ENCODE measurements around the gene SH3GL3.

Gene SH3GL3

DNA sequence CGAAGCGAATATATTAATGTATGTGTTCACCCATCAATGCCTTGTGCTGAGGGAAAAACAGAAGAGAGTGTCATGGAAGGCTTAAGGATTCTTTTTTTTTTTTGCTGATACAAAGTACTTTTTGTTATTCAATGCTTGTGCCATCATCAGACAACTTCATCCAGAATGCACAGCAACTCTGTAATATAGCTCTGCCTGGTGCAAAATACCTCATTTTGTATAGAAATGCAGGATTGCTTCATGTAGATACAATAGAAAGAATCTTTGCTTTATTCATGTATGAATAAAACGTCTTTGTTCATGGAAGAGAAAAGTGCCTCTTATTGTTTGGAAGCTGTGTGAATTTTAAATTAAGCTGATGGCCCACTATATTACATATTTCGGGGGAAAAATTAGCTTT lies 62.9 kb downstream of the SH3GL3 start:
- H3K36me3 Mint-ChIP-seq (ENCODE audit: low read depth): no peaks in the 10 kb centered on the region
- no peaks in the 10 kb centered on the region for H3K4me1 Mint-ChIP-seq (ENCODE audit: low read depth)
- no peak overlapping the region for H3K27ac Mint-ChIP-seq
- no peaks in the 10 kb centered on the region for H3K9me3 Mint-ChIP-seq
- H3K4me3 Mint-ChIP-seq: no peak overlapping the region
- H3K27me3 Mint-ChIP-seq: no peaks in the 10 kb centered on the region

DNA sequence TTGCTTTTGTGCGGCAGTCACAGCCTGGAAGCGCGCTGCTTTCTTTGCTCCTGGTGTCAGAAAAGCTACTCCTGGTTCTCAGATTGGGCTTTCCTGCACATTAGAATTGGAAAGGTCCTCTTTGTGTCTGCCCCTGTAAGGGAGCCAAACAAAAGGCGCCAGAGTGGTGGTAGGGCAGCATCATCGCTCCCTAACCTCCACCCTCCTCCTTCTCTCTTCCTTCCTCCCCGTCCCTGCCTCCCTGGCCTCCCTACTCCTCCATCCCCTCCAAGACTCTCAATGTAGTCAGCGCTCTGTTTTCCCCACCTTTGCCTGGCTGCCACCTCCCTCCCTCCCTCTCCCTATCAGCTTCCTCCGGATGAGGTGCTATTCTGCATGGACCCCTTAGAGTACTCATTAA lies 65.3 kb downstream of the SH3GL3 start:
- Mint-ChIP-seq H3K4me1 (ENCODE audit: low read depth) (no peaks in the 10 kb centered on the region), H3K36me3 (ENCODE audit: low read depth) (no peaks in the 10 kb centered on the region), H3K9me3 (no peaks in the 10 kb centered on the region), H3K4me3 (no peak overlapping the region), H3K27me3 (no peaks in the 10 kb centered on the region), H3K27ac (no peak overlapping the region)

DNA sequence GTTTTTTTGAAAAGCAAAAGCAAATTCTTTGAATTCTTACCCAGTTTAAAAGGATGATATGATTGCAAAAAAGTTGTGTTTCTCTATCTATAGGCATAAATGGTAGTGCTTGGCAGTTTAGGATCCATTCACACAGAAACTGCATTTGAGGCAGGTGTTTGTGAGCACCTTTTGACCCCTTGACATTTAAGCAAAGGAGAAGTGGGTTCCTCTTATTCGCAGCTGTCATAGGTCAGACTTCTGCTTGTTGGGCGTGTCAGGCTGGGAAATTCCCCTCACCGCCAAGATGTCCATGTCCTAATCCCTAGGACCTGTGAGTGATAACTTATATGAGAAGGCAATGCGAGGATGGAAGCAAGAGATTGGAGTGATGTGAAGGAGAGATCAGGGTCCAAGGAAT lies 67.4 kb downstream of the SH3GL3 start:
- Mint-ChIP-seq H3K4me1 (ENCODE audit: low read depth) (no peaks in the 10 kb centered on the region), H3K27ac (no peak overlapping the region), H3K36me3 (ENCODE audit: low read depth) (no peaks in the 10 kb centered on the region), H3K27me3 (no peaks in the 10 kb centered on the region), H3K4me3 (no peak overlapping the region), H3K9me3 (peaks cover 5% of the 10 kb centered on the region)

DNA sequence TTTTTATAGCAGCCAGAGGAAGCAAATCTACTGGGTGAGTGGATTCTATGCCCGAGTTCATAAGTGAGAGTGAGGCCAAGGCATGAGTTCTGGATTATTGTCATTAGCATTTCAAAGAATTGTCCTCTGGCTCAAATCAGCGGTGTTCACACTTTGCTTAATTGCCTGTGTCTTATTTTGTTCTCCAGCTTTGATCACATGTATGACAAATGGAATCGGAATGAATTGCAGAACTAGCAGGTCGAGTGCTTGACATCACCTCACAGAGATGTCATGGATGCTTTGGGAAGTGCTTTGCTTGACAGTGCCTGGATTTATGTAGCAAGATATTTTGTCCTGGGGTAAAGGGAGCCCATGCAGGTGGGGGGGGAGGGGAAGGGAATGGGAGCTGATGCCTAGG lies 68.0 kb downstream of the SH3GL3 start:
- Mint-ChIP-seq H3K9me3 (peaks cover 5% of the 10 kb centered on the region), H3K4me3 (no peak overlapping the region), H3K36me3 (ENCODE audit: low read depth) (no peaks in the 10 kb centered on the region), H3K4me1 (ENCODE audit: low read depth) (no peaks in the 10 kb centered on the region), H3K27me3 (peaks cover under 1% of the 10 kb centered on the region), H3K27ac (no peak overlapping the region)

DNA sequence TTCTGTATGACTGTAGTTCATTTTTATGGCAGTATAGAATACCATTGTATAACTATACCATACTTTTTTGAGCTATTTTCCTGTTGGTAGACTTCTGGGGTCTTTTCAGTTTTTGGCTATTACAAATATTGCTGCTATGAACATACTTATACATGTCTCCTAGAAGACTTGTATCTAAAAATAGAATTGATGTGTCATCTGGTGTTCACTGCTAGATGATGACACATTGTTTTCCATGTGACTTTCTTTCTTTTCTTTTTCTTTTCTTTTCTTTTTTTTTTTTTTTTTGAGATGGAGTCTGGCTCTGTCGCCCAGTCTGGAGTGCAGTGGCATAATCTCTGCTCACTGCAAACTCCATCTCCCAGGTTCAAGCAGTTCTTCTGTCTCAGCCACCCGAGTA lies 69.8 kb downstream of the SH3GL3 start:
- H3K4me3 Mint-ChIP-seq: no peak overlapping the region
- no peaks in the 10 kb centered on the region for H3K4me1 Mint-ChIP-seq (ENCODE audit: low read depth)
- H3K36me3 Mint-ChIP-seq (ENCODE audit: low read depth): no peaks in the 10 kb centered on the region
- no peak overlapping the region for H3K27ac Mint-ChIP-seq
- peaks cover 13% of the 10 kb centered on the region for H3K27me3 Mint-ChIP-seq
- H3K9me3 Mint-ChIP-seq: peaks cover 5% of the 10 kb centered on the region

DNA sequence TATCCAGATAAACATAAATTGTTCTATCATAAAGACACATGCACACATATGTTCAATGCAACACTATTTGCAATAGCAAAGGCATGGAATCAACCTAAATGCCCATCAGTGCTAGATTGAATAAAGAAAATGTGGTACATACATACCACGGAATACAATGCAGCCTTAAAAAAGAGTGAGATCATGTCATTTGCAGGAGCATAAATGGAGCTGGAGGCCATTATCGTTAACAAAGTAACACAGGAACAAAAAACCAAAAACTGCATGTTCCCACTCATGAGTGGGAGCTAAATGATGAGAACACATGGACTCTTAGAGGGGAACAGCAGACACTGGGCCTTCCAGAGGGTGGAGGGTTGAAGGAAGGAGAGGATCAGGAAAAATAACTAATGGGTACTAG lies 79.2 kb downstream of the SH3GL3 start:
- H3K9me3 Mint-ChIP-seq: peaks cover 20% of the 10 kb centered on the region
- H3K4me1 Mint-ChIP-seq (ENCODE audit: low read depth): no peaks in the 10 kb centered on the region
- H3K4me3 Mint-ChIP-seq: no peak overlapping the region
- H3K27me3 Mint-ChIP-seq: peaks cover 20% of the 10 kb centered on the region
- no peak overlapping the region for H3K27ac Mint-ChIP-seq
- H3K36me3 Mint-ChIP-seq (ENCODE audit: low read depth): no peaks in the 10 kb centered on the region

DNA sequence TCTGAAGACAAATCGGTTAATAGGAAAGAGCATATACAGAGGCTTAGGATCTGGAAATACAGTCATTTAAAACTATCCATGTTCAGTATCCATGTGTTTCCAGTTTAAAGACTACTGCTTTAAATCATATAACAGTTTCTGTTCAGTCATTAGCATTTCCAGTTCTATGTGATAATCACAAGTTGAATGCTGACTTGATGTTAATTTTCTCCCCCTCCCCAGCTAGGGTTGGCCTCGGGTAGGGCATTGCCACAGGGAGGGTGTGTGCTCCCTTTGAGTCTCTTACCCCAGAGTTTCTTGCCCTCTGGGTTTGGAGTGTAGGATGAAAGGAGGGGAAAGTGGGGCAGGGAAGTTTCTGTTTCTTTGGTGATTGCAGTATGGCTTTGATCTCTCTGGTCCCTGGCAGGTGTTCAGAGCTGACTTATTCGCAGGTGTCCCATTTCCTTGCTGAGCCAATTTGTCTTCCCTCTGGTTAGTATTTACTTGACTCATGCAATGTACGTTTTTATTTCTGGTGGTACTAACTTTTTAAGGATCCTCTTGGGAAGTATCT lies 86.3 kb downstream of the SH3GL3 start:
- no peak overlapping the region for H3K4me3 Mint-ChIP-seq
- H3K27me3 Mint-ChIP-seq: no peaks in the 10 kb centered on the region
- H3K4me1 Mint-ChIP-seq (ENCODE audit: low read depth): no peaks in the 10 kb centered on the region
- H3K36me3 Mint-ChIP-seq (ENCODE audit: low read depth): no peaks in the 10 kb centered on the region
- H3K27ac Mint-ChIP-seq: no peak overlapping the region
- peaks cover 7% of the 10 kb centered on the region for H3K9me3 Mint-ChIP-seq

DNA sequence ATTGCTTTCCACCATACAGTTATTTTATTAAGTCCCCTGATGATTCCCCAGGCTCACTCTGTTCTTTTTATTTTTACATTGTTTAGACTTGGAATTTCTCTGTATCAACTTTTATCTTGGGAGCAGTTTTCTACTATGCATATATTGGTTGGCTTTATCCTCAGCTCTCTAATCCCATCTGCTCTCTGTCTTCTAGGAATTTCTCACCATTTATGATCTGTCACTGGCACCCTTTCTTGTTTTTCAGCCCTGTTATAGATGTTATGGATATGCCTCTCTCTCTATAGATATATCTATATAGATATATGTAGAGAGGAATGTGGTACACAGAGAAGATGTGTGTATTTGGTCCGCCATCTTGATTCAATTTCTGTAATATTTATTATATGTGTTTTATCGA lies 90.5 kb downstream of the SH3GL3 start:
- Mint-ChIP-seq H3K36me3 (ENCODE audit: low read depth) (no peaks in the 10 kb centered on the region), H3K27ac (no peak overlapping the region), H3K27me3 (peaks cover 6% of the 10 kb centered on the region), H3K4me1 (ENCODE audit: low read depth) (no peaks in the 10 kb centered on the region), H3K9me3 (peaks cover 9% of the 10 kb centered on the region), H3K4me3 (no peak overlapping the region)

DNA sequence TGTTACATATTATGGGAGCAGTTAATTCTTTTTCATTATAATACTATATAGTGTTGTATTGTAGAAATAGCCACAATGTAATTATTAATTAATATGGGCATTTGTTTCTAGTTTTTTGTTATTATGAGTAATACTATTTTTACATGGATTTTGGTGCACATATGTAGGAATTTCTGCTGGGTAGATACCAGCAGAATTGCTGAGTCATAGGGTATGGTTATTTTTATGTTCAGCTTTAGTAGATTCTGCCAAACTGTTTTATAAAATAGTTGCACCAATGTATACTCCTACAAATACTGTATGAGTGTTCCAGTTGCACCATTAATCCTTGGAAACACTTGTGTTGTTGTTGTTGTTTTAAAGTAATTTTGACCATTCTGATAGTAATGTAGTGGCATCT lies 91.5 kb downstream of the SH3GL3 start:
- no peaks in the 10 kb centered on the region for H3K36me3 Mint-ChIP-seq (ENCODE audit: low read depth)
- H3K9me3 Mint-ChIP-seq: peaks cover 16% of the 10 kb centered on the region
- H3K4me3 Mint-ChIP-seq: no peak overlapping the region
- no peak overlapping the region for H3K27ac Mint-ChIP-seq
- no peaks in the 10 kb centered on the region for H3K4me1 Mint-ChIP-seq (ENCODE audit: low read depth)
- H3K27me3 Mint-ChIP-seq: peaks cover 15% of the 10 kb centered on the region

DNA sequence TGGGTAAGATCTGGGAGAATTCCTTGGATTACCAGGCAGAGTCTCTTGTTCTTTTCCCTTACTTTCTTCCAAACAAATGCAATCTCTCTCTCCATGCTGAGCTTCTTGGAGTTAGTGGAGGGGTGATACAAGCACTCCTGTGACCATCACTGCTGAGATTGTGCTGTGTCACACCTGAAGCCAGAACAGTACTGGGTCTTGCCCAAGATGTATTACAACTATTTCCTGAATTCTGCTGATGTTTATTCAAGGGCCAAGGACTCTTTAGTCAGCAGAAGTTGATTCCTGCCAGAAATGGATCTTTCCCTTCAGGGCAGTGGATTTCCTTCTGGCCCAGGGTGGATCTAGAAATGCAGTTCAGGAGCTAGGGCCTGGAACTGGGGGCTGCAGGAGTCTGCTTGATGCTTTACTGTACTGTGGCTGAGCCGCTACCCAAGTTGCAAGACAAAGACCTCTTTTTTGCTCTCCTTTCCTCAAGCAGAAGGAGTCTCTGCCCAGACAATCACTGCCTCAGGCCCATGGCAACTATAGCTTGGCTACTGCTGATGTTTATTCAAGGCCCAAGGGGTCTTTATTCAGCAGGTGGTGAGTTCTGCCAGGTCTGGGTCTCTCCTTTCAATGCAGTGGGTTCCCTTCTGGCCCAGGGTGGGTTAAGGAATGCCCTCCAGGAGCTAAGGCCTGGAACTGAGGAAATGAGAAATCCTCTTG lies 98.8 kb downstream of the SH3GL3 start:
- no peak overlapping the region for H3K4me3 Mint-ChIP-seq
- H3K27me3 Mint-ChIP-seq: peaks cover 40% of the 10 kb centered on the region
- no peak overlapping the region for H3K27ac Mint-ChIP-seq
- no peaks in the 10 kb centered on the region for H3K4me1 Mint-ChIP-seq (ENCODE audit: low read depth)
- peaks cover 24% of the 10 kb centered on the region for H3K9me3 Mint-ChIP-seq
- no peaks in the 10 kb centered on the region for H3K36me3 Mint-ChIP-seq (ENCODE audit: low read depth)

DNA sequence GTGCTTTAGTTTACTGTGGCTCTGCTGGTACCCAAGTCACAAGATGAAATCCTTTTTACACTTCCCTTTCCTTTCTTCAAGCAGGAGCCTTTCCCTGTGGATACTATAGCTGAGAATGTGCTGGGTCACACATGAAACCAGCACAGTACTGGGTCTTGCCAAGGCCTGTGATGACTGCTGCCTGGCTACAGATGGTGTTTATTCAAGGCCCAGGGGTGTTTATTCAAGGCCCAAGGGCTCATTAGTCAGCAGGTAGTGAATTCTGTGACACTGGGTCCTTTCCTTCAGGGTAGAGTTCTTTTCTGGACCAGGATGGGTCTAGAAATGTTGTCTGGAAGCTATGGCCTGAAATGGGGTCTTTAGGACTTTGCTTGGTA lies 99.4 kb downstream of the SH3GL3 start:
- Mint-ChIP-seq H3K4me3 (no peak overlapping the region), H3K27ac (no peak overlapping the region), H3K27me3 (peaks cover 39% of the 10 kb centered on the region), H3K36me3 (ENCODE audit: low read depth) (no peaks in the 10 kb centered on the region), H3K9me3 (peaks cover 22% of the 10 kb centered on the region), H3K4me1 (ENCODE audit: low read depth) (no peaks in the 10 kb centered on the region)

DNA sequence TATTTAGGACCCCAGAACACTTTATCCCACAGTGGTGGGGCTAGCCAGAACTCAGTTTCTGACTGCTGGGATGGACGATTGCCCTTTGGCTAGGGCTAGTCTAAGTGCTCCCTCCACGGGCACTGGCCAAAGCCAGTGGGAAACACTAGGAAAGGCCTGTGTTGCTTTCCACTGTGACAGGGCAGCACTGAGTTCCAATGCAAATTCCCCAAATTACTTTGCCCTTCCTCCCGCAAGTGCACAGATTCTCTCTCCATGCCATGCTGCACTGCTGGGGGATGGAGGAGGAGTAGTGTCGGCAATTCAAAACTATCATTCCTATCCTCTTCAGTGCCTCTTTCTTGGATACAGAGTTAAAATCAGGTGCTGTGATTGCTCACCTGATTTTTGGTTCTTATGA lies 100.0 kb downstream of the SH3GL3 start:
- Mint-ChIP-seq H3K4me1 (ENCODE audit: low read depth) (no peaks in the 10 kb centered on the region), H3K27me3 (peaks cover 34% of the 10 kb centered on the region), H3K36me3 (ENCODE audit: low read depth) (no peaks in the 10 kb centered on the region), H3K9me3 (peaks cover 15% of the 10 kb centered on the region), H3K4me3 (no peak overlapping the region), H3K27ac (no peak overlapping the region)

DNA sequence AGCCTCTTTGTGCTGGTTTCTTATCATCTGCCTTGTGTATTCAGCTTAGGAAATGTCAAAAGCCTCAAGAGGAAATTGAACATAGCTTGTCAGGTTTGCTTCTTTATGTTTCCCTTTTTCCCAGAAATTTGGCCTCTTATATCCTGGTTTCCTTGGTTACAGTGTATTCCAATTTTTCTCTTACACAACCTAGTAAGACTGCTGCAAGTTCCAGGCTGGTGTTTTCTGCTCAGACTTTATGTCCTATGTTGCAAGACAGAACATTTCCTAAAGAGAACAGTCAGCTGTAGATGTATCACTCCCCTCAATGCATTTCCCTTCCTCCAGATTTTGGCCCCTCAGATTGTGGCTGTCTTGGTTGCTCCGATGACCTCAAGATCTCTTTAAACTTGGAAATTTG lies 102.5 kb downstream of the SH3GL3 start:
- Mint-ChIP-seq H3K27ac (no peak overlapping the region), H3K4me1 (ENCODE audit: low read depth) (no peaks in the 10 kb centered on the region), H3K36me3 (ENCODE audit: low read depth) (no peaks in the 10 kb centered on the region), H3K27me3 (peaks cover 27% of the 10 kb centered on the region), H3K4me3 (no peak overlapping the region), H3K9me3 (peaks cover 3% of the 10 kb centered on the region)

DNA sequence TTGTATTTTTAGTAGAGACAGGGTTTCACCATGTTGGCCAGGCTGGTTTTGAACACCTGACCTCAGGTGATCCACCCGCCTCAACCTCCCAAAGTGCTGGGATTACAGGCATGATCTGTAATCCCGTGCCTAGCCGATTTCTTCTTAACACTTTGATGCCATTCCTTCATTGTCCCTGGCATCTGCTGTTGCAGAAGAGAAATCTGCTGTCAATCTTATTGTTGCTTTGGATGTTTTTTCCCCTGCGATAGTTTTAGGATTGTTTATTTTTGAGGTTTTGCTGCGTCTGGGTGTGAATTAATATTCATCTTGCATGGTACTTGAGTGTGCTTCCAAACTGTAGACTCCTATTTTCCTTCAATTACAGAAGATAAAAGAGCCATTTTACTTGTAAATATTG lies 107.4 kb downstream of the SH3GL3 start:
- H3K4me1 Mint-ChIP-seq (ENCODE audit: low read depth): no peaks in the 10 kb centered on the region
- no peak overlapping the region for H3K27ac Mint-ChIP-seq
- H3K36me3 Mint-ChIP-seq (ENCODE audit: low read depth): no peaks in the 10 kb centered on the region
- no peak overlapping the region for H3K4me3 Mint-ChIP-seq
- H3K27me3 Mint-ChIP-seq: peaks cover 34% of the 10 kb centered on the region
- H3K9me3 Mint-ChIP-seq: no peaks in the 10 kb centered on the region

DNA sequence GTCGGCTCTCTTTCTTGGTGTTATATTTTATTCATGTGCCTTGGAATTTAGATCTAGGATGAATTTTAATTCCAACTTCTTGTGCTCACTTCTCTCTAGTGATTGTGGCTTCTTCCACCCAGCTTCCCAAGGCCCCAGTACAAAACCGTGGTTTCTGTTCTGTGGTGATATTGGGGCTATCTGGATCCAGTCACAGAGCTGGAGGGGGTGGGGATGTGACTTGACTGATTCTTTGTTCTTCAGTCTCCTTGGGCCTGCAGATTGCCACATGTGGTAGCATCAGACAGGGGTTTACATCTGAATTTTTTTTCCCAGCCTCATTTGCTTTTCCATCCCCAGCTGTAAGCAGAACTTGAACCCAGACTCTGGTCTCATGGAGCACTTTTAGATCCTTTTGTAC lies 108.2 kb downstream of the SH3GL3 start:
- Mint-ChIP-seq H3K4me3 (no peak overlapping the region), H3K27me3 (peaks cover 29% of the 10 kb centered on the region), H3K36me3 (ENCODE audit: low read depth) (no peaks in the 10 kb centered on the region), H3K27ac (no peak overlapping the region), H3K9me3 (no peaks in the 10 kb centered on the region), H3K4me1 (ENCODE audit: low read depth) (no peaks in the 10 kb centered on the region)

DNA sequence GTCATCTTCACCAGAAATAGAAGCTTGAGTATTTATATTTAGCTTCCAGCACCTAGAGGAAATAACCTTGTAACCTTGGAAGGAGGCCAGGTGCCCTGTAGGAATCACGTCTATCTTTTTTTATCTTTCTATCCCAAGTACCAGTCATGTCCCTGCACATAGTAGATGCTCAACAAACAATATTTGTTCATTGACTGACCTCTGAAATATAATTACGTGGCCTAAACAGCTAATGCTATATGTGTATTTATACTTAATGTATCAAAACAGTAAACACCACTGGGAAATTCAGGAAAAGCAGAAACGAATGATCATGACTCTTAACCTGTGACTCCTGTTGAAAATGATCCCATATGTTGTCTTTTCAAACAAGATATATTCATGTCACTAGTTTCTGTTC lies 108.9 kb downstream of the SH3GL3 start:
- Mint-ChIP-seq H3K27me3 (peaks cover 25% of the 10 kb centered on the region), H3K9me3 (no peaks in the 10 kb centered on the region), H3K4me3 (no peak overlapping the region), H3K27ac (no peak overlapping the region), H3K4me1 (ENCODE audit: low read depth) (no peaks in the 10 kb centered on the region), H3K36me3 (ENCODE audit: low read depth) (no peaks in the 10 kb centered on the region)
